SK-N-MC (cell line): ENCODE measurements around the gene SEC61A1.

ENCODE experiments used
- EZH2 ChIP-seq: fragments of 200-600 bp; sonication (generic); IDR thresholded peaks from one replicate; pipeline ENCODE4 v1.6.1; 2017; ENCODE audit warnings: antibody characterized with exemption
- POLR2AphosphoS5 ChIP-seq: IDR thresholded peaks from 2 replicates; pipeline ENCODE4 v1.6.1; 2012; ENCODE audit warnings: mild to moderate bottlenecking, low read depth, low read length, borderline replicate concordance

GRCh38 chr3:128064962-128065361 lies 12.7 kb downstream of the SEC61A1 start:
- TF ChIP-seq POLR2AphosphoS5 (no peak), EZH2 (no peak)
